CD8-positive, alpha-beta memory T cell (primary cell): Measurements from ENCODE around the gene SEC31A. TPM values are rescaled to one million over a fixed set of nuclear protein-coding genes. Genes with fewer than 3 reads are reported as not detected.
"Not testable (repeated sequence)": the region's sequence is repeated elsewhere in the genome, so short reads cannot be mapped to it uniquely, and the experiment has no call there.

Experiments
- CTCF ChIA-PET: fragments of 350-600 bp; sonication (Branson Sonifier 250); formaldehyde crosslinking; loops from one replicate; lab custom pipeline; 2021; ENCODE audit warnings: antibody characterized with exemption; lab: Charles Lee
- POLR2A ChIA-PET: fragments of 350-600 bp; sonication (Branson Sonifier 250); formaldehyde crosslinking; loops from one replicate; lab custom pipeline; 2021; ENCODE audit warnings: antibody characterized with exemption; lab: Charles Lee
- DNase-seq, 5 donors: peaks; one replicate each; pipeline versions ENCODE4 v3.0.0 to v3.0.0-alpha.2; 2020 to 2022; ENCODE audit warnings: mixed read lengths in 1 of 5
- H3K27ac ChIP-seq: one replicate; pipeline ENCODE4 v1.7.0; 2013; ENCODE audit warnings: low read depth, mild to moderate bottlenecking, low read length, moderate library complexity
- H3K27me3 ChIP-seq: 2 replicates; pipeline ENCODE4 v1.7.0; 2013; ENCODE audit warnings: low read length, mild to moderate bottlenecking; ENCODE audit not compliant: insufficient read depth, poor library complexity, severe bottlenecking
- H3K36me3 ChIP-seq: 2 replicates; pipeline ENCODE4 v1.7.0; 2013; ENCODE audit warnings: mild to moderate bottlenecking, low read length, moderate library complexity; ENCODE audit not compliant: insufficient read depth
- H3K4me1 ChIP-seq: 2 replicates; pipeline ENCODE4 v1.7.0; 2013; ENCODE audit warnings: mild to moderate bottlenecking, low read length, moderate library complexity; ENCODE audit not compliant: insufficient read depth
- H3K4me3 ChIP-seq: 2 replicates; pipeline ENCODE4 v1.7.0; 2013; ENCODE audit warnings: mild to moderate bottlenecking, low read length
- H3K9me3 ChIP-seq: 2 replicates; pipeline ENCODE4 v1.7.0; 2013; ENCODE audit warnings: mild to moderate bottlenecking, low read length
- H3K27ac Mint-ChIP-seq, 8 donors: one replicate each; pipeline ENCODE4 v1.8.0; 2020 to 2021; ENCODE audit warnings: mixed read lengths in 8 of 8, mild to moderate bottlenecking in 6 of 8, inconsistent platforms in 3 of 8, moderate library complexity in 3 of 8
- H3K27me3 Mint-ChIP-seq, 2 donors: one replicate each; pipeline ENCODE4 v1.8.0; 2020 to 2021; ENCODE audit warnings: mixed read lengths in 2 of 2, mild to moderate bottlenecking in 1 of 2, moderate library complexity in 1 of 2
- H3K36me3 Mint-ChIP-seq, 3 donors: one replicate each; pipeline ENCODE4 v1.8.0; 2020 to 2021; ENCODE audit warnings: mixed read lengths in 3 of 3, inconsistent platforms in 1 of 3, mild to moderate bottlenecking in 1 of 3
- H3K4me1 Mint-ChIP-seq, 3 donors: one replicate each; pipeline ENCODE4 v1.8.0; 2020 to 2021; ENCODE audit warnings: mixed read lengths in 3 of 3, inconsistent platforms in 1 of 3, mild to moderate bottlenecking in 1 of 3
- H3K4me3 Mint-ChIP-seq, 7 donors: one replicate each; pipeline ENCODE4 v1.8.0; 2020 to 2021; ENCODE audit warnings: mixed read lengths in 7 of 7, mild to moderate bottlenecking in 6 of 7, moderate library complexity in 4 of 7, inconsistent platforms in 2 of 7
- H3K9me3 Mint-ChIP-seq, 5 donors: one replicate each; pipeline ENCODE4 v1.8.0; 2020 to 2022; ENCODE audit warnings: mixed read lengths in 5 of 5, mild to moderate bottlenecking in 3 of 5, moderate library complexity in 2 of 5, inconsistent platforms in 1 of 5
- polyA plus RNA-seq: library from polyadenylated mRNA; unstranded; fragments of 300-500 nt; fragmentation: Illumina TruSeq; gene quantifications from one replicate; pipeline ENCODE4 v1.2.3, GENCODE V29; 2021
- total RNA-seq, 2 experiments: library from RNA; stranded (reverse); gene quantifications; one replicate each; pipeline ENCODE4 v1.2.3, GENCODE V29; 2021

Gene SEC31A
- total and polyA plus RNA-seq, 3 experiments from 2014 or later: 87.3 to 129 (median 100) TPM

GRCh38 chr4:82918091-82918490, 27.1 kb upstream of the SEC31A start:
- H3K4me1 Mint-ChIP-seq: no peaks in the 10 kb centered on the region

GRCh38 chr4:82913968-82914367, 23.0 kb upstream of the SEC31A start:
- H3K9me3 ChIP-seq, H3K36me3 ChIP-seq, H3K27me3 Mint-ChIP-seq, POLR2A ChIA-PET, CTCF ChIA-PET, H3K4me3 Mint-ChIP-seq, H3K27me3 ChIP-seq, H3K9me3 Mint-ChIP-seq, H3K4me1 ChIP-seq, H3K4me3 ChIP-seq, H3K27ac ChIP-seq, H3K27ac Mint-ChIP-seq, H3K4me1 Mint-ChIP-seq, DNase-seq: not testable (repeated sequence)
- peaks cover 0 to 23% (median 3%) of the 10 kb centered on the region in 3 donors for H3K36me3 Mint-ChIP-seq

More at GRCh38 chr4:82918091-82918490, 27.1 kb upstream of the SEC31A start:
- Histone ChIP-seq H3K27ac (no peak overlapping the region), H3K36me3 (no peaks in the 10 kb centered on the region), H3K4me1 (no peaks in the 10 kb centered on the region), H3K9me3 (no peaks in the 10 kb centered on the region), H3K27me3 (no peaks in the 10 kb centered on the region), H3K4me3 (no peak overlapping the region)
- H3K9me3 Mint-ChIP-seq: no peaks in the 10 kb centered on the region
- H3K27ac Mint-ChIP-seq: no peak overlapping the region
- no peak overlapping the region for H3K4me3 Mint-ChIP-seq
- POLR2A ChIA-PET: no interaction called here
- no peak for DNase-seq
- H3K36me3 Mint-ChIP-seq: peaks cover 0 to 14% (median 0%) of the 10 kb centered on the region in 3 donors
- CTCF ChIA-PET: no interaction called here
- H3K27me3 Mint-ChIP-seq: no peaks in the 10 kb centered on the region

- no peaks in the 10 kb centered on the region for H3K4me1 Mint-ChIP-seq
Measured at GRCh38 chr4:82913305-82913704, 22.4 kb upstream of the SEC31A start.

GRCh38 chr4:82909326-82909725, 18.4 kb upstream of the SEC31A start:
- no peaks in the 10 kb centered on the region for H3K36me3 ChIP-seq
- Mint-ChIP-seq H3K4me3 (no peak overlapping the region), H3K27me3 (peaks cover 0 to 2% of the 10 kb centered on the region in 2 donors), H3K36me3 (peaks cover 0 to 19% (median 5%) of the 10 kb centered on the region in 3 donors), H3K27ac (no peak overlapping the region), H3K4me1 (peaks cover 10 to 15% (median 14%) of the 10 kb centered on the region in 3 donors), H3K9me3 (no peaks in the 10 kb centered on the region)
- ChIA-PET POLR2A (no interaction called here), CTCF (no interaction called here)
- DNase-seq: no peak
- no peak overlapping the region for H3K4me3 ChIP-seq
- H3K27me3 ChIP-seq: no peaks in the 10 kb centered on the region
- H3K9me3 ChIP-seq: no peaks in the 10 kb centered on the region
- no peaks in the 10 kb centered on the region for H3K4me1 ChIP-seq
- H3K27ac ChIP-seq: no peak overlapping the region

More at GRCh38 chr4:82913305-82913704, 22.4 kb upstream of the SEC31A start:
- H3K4me3 ChIP-seq: no peak overlapping the region
- DNase-seq: no peak
- no peaks in the 10 kb centered on the region for H3K9me3 ChIP-seq
- H3K36me3 ChIP-seq: no peaks in the 10 kb centered on the region
- Mint-ChIP-seq H3K4me3 (no peak overlapping the region), H3K27me3 (no peaks in the 10 kb centered on the region), H3K9me3 (no peaks in the 10 kb centered on the region), H3K27ac (no peak overlapping the region), H3K36me3 (peaks cover 0 to 21% (median 3%) of the 10 kb centered on the region in 3 donors)
- no peaks in the 10 kb centered on the region for H3K27me3 ChIP-seq
- ChIA-PET CTCF (no interaction called here), POLR2A (no interaction called here)
- H3K4me1 ChIP-seq: no peaks in the 10 kb centered on the region
- no peak overlapping the region for H3K27ac ChIP-seq

GRCh38 chr4:82906469-82906868, 15.5 kb upstream of the SEC31A start:
- DNase-seq: no peak
- H3K36me3 ChIP-seq: no peaks in the 10 kb centered on the region
- Mint-ChIP-seq H3K36me3 (peaks cover 0 to 17% (median 5%) of the 10 kb centered on the region in 3 donors), H3K4me1 (peaks cover 13 to 21% (median 15%) of the 10 kb centered on the region in 3 donors), H3K27ac (no peak overlapping the region), H3K27me3 (peaks cover 0 to 2% of the 10 kb centered on the region in 2 donors), H3K4me3 (no peak overlapping the region), H3K9me3 (no peaks in the 10 kb centered on the region)
- H3K27ac ChIP-seq: no peak overlapping the region
- no peaks in the 10 kb centered on the region for H3K9me3 ChIP-seq
- no peaks in the 10 kb centered on the region for H3K27me3 ChIP-seq
- CTCF ChIA-PET: no interaction called here
- H3K4me3 ChIP-seq: no peak overlapping the region
- peaks cover 5% of the 10 kb centered on the region for H3K4me1 ChIP-seq
- POLR2A ChIA-PET: interaction anchor here (0.5 kb wide), 1 partner anchor 48 kb away, joined by 4 read pairs; no protein-coding TSS in a partner anchor

- Histone ChIP-seq H3K27ac (no peak overlapping the region), H3K4me3 (no peak overlapping the region), H3K27me3 (no peaks in the 10 kb centered on the region), H3K9me3 (no peaks in the 10 kb centered on the region), H3K36me3 (no peaks in the 10 kb centered on the region), H3K4me1 (peaks cover 8% of the 10 kb centered on the region)
- peak in 2 of 5 donors; percentile 33 to 52 for DNase-seq
- H3K9me3 Mint-ChIP-seq: no peaks in the 10 kb centered on the region
- peaks cover 0 to 11% (median 2%) of the 10 kb centered on the region in 3 donors for H3K36me3 Mint-ChIP-seq
- ChIA-PET POLR2A (no interaction called here), CTCF (interaction anchor here (0.6 to 0.8 kb wide), 2 partner anchors 130 to 495 kb away, joined by 3 to 4 read pairs; partner anchors contain the start of gene COPS4)
- H3K4me3 Mint-ChIP-seq: peak overlapping the region in 3 of 7 donors; percentile 3 to 35 (median 20)
- peaks cover 0 to 2% of the 10 kb centered on the region in 2 donors for H3K27me3 Mint-ChIP-seq
- H3K27ac Mint-ChIP-seq: peak overlapping the region in 6 of 8 donors; percentile 17 to 67 (median 58)
- H3K4me1 Mint-ChIP-seq: peaks cover 13 to 21% (median 15%) of the 10 kb centered on the region in 3 donors
Measured at GRCh38 chr4:82905205-82905604, 14.3 kb upstream of the SEC31A start.

- Histone ChIP-seq H3K4me1 (peaks cover 19% of the 10 kb centered on the region), H3K27me3 (no peaks in the 10 kb centered on the region), H3K36me3 (no peaks in the 10 kb centered on the region), H3K4me3 (no peak overlapping the region), H3K27ac (no peak overlapping the region), H3K9me3 (no peaks in the 10 kb centered on the region)
- peaks cover 13 to 21% (median 15%) of the 10 kb centered on the region in 3 donors for H3K4me1 Mint-ChIP-seq
- no peak overlapping the region for H3K4me3 Mint-ChIP-seq
- DNase-seq: no peak
- peaks cover 0 to 2% of the 10 kb centered on the region in 2 donors for H3K27me3 Mint-ChIP-seq
- H3K27ac Mint-ChIP-seq: peak overlapping the region in 1 of 8 donors; percentile 72
- peaks cover 0 to 12% (median 2%) of the 10 kb centered on the region in 3 donors for H3K36me3 Mint-ChIP-seq
- ChIA-PET CTCF (no interaction called here), POLR2A (no interaction called here)
- no peaks in the 10 kb centered on the region for H3K9me3 Mint-ChIP-seq
Measured at GRCh38 chr4:82903737-82904136, 12.8 kb upstream of the SEC31A start.

GRCh38 chr4:82901183-82901718, 10.3 kb upstream of the SEC31A start:
- CTCF ChIA-PET: interaction anchor here (1.3 to 2.9 kb wide), 4 partner anchors 9 to 134 kb away, joined by 3 to 10 read pairs (median 4); partner anchors contain the start of genes COPS4 and LIN54
- Mint-ChIP-seq H3K4me3 (no peak overlapping the region), H3K36me3 (peaks cover 4 to 20% (median 6%) of the 10 kb centered on the region in 3 donors), H3K9me3 (no peaks in the 10 kb centered on the region), H3K27me3 (peaks cover 0 to 2% of the 10 kb centered on the region in 2 donors), H3K27ac (no peak overlapping the region), H3K4me1 (peaks cover 19 to 31% (median 23%) of the 10 kb centered on the region in 3 donors)
- Histone ChIP-seq H3K36me3 (peaks cover 6% of the 10 kb centered on the region), H3K9me3 (no peaks in the 10 kb centered on the region), H3K27me3 (no peaks in the 10 kb centered on the region), H3K27ac (peak overlapping the region; percentile 98), H3K4me1 (peaks cover 34% of the 10 kb centered on the region), H3K4me3 (peak overlapping the region; percentile 97)
- POLR2A ChIA-PET: interaction anchor here (0.6 to 1.5 kb wide), 4 partner anchors 30 to 472 kb away, joined by 3 to 6 read pairs (median 4); partner anchors contain the start of gene LIN54
- DNase-seq: no peak
